GM21529 (cell line): ENCODE data around the gene MAP4K4.
A peak's percentile ranks its signal among the peaks of the same experiment; 100 is the strongest.
"Not testable (repeated sequence)": the region's sequence is repeated elsewhere in the genome, so short reads cannot be mapped to it uniquely, and the experiment has no call there.

Experiments used
- ATAC-seq: cut with Tn5 transposase; IDR thresholded peaks from one replicate; pipeline ENCODE4 v1.9.1; 2021; ENCODE audit not compliant: unreplicated experiment

MAP4K4 gene

DNA sequence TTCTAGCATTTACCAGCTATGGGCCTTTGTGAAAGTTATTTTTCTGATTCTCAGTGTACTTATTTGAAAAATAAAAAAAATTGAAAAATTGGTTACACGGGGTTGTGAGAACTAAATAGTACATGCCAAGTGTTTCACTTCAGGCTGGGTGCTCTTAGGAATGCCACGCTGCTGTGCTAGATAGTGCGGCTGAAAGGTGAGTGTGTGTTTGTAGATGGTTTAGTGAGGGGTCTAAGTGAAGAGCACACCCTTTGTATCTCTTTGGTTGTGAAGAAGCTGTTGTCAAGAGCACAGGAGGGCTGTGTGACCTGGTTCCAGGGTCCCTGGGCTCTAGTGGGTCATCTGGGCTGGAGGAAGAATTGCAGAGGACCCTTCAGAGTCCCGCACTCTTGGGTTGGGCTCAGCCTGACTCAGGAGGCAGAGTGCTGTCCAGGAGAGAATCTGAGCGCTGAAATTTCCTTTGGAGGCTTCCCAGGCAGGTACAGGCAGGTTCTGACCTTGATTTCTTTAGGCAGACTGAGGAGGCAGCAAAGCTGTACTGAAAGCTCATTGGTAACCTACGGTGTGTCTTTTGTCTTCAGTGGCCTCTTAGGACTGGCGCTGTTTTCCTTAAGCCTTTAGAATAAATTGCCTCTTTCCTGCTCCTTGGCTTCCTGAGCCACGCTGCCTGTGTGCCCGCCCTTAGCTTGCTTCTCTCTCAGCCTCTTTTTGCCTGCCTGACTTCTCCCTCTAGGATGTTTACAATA lies 44.4 kb downstream of the MAP4K4 start:
- ATAC-seq = no peak

DNA sequence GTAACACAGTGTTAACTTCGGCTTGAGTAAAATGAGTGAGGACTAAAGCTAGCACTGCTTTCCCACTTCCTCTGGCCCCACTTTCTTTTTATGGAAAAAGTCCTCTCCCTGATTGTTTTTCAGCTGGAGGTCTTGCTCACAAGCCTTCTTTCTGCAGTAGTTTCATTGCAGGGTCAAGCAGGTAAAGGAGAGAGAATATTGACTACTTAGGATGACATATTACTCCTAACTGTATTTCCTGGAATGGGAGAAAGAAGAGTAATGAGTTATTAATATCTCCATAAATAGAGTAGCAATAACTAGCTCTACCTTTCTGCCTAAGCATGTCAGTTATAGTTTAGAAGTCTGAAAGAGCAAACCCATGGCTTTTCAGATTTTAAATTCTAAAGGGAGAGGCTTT lies 45.0 kb downstream of the MAP4K4 start:
- ATAC-seq = no peak

DNA sequence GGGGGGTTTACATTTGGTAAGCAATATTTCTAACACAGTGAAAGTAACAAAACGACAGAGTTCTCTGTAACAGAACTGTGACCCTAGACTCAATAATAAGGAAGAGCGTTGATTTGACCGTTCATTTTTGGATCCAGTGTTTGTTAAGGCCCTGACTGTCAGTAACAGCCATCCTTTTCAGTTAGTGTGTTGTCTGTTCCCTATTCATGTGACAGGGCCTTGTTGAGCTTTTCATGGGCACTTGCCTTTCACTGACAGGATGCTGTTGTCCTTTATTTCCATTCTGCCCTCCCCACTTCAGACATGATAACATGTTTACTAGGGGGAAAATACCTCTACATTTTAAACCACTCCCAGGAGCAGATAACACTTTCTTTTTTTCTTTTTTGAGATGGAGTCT lies 45.8 kb downstream of the MAP4K4 start:
- ATAC-seq = no peak

DNA sequence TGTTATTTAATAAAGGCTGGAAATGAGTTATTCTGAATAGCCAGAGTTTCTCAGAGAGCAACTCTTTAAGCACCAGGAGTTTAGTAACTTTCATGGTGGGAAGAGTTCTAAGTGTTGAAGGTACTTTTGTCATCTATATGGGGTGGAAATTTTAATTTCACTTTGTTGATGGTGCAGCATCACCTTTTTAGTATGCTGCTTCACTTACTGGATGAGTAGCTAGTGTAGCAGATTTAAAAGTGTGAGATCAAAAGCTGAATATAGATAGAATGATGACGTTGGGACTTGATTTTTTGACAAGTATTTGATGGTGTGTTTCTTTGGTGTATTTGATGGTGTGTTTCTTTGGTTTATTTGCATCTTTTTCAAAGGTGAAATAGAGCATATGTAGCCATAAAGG lies 47.3 kb downstream of the MAP4K4 start:
- no peak for ATAC-seq

DNA sequence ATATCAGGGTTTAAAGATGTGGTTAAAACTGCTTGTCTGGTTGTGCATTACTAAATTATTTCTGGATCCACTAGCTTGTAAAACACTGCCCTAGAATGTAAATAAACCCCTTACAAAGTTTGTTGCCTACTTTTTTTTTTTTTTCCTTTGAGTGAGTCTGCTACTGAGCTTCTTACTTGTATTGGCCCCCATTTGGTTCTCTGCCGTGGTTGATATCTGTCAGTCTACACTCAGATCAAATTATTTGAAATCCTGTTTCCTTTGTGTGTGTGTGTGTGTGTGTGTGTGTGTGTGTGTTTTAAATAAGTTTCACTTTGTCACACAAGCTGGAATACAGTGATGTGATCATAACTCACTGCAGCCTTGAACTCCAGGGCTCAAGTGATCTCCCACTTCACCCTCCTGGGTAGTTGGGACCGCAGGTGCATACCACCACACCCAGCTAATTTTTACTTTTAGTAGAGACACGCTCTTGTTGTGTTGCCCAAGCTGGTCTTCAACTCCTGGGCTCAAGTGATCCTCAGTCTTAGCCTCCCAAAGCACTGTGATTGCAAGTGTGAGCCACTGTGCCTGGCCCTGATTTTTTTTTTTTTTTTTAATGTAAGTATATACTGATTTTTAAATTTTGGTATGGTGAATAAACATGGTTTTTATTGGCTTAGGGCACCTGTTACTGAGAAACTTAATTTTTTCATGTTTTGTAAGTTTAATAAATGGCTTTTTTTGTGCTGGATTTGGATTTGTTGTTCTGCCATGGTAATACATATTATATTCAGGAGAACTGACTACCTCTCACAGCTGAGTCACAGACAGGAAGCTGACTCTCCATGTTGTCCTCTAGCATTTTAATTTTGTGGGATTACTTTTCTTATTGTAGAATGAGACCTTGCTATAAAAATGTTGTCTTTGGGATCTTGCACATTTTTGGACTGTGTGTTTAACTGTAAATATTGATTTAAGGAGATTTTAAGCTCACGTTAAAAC lies 48.5 kb downstream of the MAP4K4 start:
- ATAC-seq = no peak

DNA sequence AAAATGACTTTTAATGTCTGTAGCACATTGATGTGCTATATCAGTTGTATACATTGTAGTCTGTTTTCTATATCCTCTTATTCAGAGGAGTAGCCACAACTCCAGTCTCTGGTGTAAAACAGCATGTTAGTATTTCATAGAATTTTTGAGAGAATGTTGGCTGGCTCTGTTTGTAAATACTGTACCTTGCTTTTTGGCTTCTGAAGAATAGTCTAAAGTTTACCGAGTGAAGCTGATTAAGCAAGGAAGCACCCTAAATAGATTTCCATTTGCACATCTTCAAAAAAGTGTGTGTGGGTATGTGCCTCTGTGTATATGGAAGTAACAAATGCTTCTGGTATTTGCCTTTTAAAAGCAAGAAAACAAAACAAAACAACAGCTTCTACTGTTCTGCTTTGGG lies 50.5 kb downstream of the MAP4K4 start:
- ATAC-seq = no peak

DNA sequence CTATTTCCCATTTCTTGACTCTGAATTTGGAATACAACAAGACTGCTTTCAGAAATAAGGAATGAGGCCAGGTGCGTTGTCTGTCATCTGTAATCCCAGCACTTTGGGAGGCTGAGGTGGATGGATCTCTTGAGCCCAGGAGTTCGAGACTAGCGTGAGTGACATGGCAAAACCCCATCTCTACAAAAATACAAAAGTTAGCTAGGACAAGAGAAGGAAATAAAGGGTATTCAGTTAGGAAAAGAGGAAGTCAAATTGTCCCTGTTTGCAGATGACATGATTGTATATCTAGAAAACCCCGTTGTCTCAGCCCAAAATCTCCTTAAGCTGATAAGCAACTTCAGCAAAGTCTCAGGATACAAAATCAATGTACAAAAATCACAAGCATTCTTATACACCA lies 51.0 kb downstream of the MAP4K4 start:
- ATAC-seq = not testable (repeated sequence)

DNA sequence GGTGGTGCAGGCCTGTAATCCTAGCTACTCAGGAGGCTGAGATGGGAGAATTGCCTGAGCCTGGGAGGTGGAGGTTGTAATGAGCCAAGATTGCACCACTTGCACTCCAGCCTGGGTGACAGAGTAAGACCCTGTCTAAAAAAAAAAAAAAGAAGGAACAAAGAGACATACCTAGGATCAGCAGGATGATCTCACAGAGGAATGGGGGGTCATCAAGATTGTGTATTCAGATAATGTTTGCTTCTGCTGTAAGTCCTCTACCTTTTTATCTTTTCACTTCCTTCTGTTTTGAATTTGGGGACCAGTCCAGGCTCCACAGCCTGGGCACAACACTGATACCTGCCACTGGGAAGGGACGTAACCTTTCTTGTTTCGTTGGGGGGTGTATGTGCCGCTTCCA lies 53.2 kb downstream of the MAP4K4 start:
- ATAC-seq = no peak

DNA sequence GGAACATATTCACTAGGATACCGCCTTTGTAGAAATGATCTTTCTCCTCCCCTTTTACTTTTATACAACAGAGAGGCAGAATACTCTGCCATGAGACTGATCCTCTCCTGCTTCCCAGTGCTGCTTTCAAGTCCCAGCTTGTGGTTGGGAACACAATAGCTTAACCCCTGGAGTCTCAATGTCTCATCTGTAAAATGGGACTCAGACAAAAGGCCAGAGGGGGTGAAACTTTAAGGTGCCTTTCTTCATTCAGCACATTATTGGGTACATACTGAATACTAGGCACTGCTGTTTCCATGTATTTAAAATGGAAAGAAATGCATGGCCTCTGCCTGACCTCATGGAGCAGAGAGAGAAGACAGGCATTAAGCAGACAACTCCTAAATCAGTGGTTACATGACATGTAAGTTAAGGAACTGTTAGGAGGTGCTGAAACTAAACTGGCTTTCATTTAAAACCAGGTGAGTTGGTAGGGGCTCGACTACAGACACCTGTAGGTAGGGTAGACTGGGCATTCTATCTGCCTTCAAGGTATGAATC lies 53.8 kb downstream of the MAP4K4 start:
- no peak for ATAC-seq

DNA sequence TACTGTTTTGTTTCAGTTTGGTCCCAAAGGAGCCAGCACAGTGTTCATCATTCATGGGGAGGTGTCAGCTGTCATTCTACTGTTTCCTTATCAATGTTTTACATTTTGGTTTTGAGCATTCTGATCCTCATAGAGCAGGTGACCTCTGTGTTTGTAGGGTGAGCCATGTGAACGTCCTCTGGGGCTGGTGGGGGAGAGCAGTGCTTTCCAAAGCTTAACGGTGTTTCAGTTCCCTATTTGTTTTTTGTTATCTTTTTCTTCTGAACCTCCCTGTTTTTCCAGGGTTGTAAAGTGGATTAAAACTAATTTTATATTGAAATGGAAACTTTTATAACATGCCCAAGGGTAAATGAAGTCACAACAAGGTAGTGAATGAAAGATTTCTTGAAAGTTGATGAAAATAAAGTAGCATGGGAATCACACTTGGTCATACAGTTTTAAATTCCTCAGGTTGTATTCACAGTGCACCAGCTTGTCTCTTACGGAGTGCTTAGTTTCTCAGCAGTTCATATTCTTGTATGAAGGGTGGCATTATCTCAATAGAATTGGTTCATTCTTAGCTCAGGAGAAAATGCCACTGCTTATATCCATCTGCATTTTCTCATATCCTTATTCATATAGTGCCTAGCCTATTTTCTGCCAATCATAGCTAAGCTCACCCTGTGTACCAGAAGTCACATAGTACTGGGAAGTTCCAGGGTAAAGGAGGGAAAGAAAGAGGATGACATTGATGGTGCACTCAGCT lies 54.5 kb downstream of the MAP4K4 start:
- ATAC-seq = peak; percentile 71

DNA sequence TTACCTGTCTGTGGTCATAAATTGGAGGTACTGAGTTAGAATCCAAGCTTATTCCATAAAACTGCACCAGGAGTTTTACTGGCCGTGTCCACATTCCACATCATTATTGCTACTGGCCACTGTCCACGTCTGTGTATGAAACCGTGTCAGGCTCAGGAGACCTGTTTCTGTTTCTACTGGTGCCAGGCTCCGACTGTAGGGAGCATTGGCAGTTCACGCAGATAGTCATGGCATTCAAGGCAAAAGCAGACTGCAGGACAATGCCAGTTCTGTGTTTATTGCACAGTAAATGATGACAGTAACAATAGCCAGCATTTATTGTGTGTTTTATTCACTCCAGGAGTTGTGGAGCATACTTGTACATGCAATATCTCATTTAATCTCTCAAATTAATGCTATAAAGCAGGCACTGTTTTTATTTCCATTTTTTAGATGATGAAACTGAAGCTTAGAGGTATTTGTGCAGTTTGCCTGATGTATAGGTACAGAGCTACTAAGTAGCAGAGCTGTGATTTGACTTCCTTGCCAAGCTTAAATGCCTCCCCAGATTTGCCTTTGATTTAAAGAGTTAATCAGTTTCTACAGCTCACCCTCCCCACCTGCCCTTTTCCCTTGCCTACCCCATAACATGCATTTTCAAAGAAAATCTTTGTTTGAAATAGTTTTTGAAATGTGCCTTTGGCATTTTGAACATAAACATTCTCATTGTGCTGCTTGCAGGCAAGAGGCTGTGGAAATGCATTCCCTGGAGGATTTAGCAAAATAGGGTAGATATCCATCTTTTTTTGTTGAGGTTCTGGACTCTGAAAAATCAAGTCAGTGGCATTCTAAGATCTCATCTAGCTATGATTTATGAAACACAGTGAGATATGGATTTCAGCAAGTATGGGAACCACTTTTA lies 55.5 kb downstream of the MAP4K4 start:
- ATAC-seq = no peak

DNA sequence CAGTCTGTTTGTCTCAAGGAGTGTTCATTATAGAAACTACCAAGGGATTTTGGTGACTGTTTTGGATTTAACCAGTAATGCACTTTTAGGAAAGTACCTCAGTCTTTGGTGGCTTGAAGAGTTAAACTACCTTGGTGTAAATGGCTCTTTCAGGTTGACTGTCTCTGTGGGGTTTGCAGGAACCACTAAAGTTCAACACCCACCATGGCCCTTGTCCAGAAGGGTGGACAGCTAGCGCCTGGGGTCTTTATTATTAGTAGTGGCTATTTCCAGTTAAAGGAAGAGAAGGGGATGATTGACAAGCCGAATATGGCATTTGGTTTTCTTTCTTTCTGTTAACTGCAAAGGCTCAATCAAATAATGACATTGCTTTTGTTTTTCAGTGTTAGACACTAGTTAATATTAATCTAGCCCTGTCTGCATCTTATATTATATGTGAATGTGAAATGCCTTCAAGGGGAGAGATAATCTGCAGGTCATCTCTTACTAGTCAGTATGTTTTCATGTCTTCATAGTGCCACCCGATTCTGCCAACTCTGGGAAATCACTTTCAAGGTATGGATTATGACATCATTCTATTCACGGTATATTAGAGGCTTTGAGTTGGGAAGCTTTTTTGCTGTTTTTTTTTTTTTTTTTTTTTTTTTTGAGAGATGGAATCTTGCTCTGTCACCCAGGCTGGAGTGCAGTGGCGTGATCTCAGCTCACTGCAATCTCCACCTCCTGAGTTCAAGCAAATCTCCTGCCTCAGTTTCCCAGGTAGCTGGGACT lies 56.4 kb downstream of the MAP4K4 start:
- ATAC-seq = peak; percentile 30

DNA sequence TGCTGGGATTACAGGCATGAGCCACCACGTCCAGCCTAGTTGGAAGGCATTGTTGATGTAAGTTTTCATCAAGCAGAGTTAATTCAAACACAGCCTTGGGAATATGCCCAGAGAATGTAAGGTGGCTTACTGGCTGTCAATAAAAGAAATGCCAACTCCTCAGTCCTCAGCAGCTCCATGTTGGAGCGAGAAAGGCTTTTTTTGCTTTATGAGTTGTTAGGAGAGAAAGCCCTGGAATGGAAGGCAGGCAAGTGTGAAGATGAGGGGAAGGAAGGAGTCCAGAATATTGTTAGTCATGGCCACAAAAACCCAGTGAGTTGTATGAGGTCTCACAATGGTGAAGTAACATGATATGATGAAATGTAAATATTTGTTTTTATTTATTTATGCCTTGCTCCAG lies 57.1 kb downstream of the MAP4K4 start:
- no peak for ATAC-seq

DNA sequence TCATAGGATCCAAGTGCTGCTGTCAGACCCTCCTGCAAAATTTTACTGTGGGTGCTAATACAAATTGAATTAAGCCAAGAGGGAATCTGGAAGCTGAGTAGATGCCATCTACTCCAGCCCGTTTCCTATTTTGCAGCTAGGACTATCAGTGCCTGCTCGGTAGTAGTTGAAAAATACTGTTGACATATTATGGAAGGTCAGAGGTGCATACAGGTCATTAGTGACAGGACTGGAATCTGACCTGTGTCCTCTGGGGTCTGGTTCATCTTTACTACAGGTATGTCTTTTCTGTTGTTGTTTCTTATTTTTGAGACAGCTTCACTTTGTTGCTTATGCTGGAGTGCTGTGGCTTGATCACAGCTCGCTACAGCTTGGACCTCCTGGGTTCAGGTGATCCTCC lies 58.8 kb downstream of the MAP4K4 start:
- ATAC-seq = no peak

DNA sequence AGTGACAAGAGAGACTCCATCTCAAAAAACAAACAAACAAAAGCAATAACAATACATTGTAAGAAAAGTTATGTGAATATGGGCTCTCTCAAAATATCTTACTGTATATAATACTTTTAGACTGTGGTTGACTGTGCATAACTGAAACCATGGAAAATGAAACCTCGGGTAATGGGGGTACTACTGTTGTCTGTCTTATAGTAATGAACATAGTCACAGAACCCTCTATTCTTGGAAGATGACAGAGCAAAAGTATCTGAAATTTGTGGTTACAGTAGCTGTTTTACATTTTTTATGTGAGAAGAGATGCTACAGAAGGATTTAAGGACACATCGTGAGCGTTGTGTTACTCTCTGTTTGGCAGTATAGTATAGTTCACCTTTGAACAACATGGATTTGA lies 60.5 kb downstream of the MAP4K4 start:
- ATAC-seq = no peak

DNA sequence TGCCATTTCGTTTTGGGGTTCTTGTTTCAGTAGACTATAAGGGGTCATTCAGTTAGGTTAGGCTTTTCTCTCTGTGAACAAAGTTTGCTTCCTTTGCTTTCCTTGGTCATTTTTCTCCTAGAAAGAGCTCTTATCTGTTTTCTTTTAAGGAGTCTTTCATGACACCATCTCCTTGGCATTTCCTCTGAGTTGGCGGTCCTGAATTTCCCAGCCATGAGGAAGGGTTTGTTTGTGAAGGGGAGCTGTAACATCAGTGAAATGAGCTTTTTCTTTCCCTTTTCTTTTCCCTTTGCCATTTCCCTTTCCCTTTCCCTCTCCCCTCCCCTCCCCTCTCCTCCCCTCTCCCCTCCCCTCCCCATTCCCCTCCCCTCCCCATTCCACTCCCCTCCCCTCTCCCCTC lies 61.7 kb downstream of the MAP4K4 start:
- no peak for ATAC-seq

DNA sequence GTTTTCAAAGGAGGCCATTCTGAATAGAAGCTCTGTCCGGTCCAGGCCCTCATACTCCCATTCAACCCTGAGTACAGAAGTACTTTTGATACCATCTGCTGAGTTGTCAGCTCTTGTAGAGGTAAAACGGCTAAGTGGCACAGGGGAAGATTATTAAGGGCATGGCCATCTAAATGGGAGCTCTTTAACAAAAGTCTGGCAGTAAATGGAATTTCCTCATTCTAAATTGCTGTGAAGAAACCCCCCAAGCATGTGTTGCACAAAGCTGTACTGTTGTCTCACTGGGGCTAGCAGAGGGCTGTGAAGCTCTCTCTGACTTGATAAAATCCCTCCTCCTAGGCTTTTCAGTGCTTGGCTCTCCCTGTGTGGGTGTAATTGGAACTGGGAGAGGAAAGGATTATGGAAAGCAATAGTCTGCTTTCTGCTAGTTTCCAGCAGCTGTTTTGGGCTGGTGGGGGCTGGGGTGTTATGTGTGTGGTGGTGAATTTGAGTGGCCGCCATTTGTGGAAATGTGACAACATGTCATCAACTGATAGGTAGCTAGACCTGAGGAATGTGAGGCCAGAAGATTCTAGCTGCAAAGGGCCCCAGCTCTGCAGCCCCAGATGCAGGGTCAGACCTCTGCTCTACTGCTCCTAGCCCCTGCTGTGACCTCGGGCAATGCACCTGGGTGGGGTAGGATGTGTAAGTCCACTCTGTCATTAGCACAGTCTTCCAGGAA lies 65.1 kb downstream of the MAP4K4 start:
- no peak for ATAC-seq

DNA sequence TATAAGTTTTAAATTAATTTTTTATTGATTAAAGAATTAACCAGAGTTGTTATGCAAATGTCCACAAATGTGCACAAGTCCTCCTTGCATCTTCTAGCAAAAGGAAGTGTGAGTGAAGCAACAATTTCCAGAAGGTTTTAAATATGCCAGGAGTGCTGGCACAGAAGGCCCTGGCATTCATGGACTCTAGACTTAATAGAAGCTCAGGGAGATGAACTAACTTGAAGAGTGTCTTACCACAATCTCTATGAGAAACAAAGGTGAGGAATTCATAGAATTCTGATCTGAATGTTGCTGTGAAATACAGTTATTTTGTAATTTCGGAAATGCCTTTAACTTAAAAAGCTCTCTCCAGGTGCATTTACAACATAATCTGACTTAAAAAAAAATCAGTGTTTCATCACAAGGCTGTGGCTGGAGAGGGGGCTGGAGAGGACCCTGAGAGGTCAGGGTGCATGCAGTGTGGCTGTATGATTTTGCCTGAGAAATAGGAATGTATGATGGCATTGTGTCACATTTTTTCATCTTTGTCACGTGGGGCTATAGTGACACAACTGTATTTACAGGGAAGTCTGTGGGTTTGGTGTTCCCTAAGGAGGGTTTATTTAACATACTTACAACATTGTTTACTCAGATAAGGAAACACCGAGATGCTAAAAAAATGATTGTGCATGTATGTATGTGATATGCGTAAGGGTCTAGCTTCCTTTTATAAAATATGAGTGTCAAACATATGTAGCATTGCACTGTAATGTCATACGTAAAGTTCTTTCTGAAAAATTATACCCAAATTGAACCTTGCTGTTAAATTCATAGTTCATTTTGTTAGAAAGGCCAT lies 66.2 kb downstream of the MAP4K4 start:
- ATAC-seq = no peak
